Left lung (tissue), 10 donors: ENCODE measurements around the gene TMPRSS9. TPM values are rescaled to one million over a fixed set of nuclear protein-coding genes. Genes with fewer than 3 reads are reported as not detected.
A peak's percentile ranks its signal among the peaks of the same experiment; 100 is the strongest.
"Not testable (repeated sequence)": the region's sequence is repeated elsewhere in the genome, so short reads cannot be mapped to it uniquely, and the experiment has no call there.

ENCODE experiments used
- ATAC-seq: fragments of 200-7000 bp; cut with Tn5 transposase; one replicate; pipeline ENCODE4 v1.9.1; 2020; ENCODE audit warnings: moderate library complexity
- DNase-seq, 4 donors: peaks; one replicate each; pipeline ENCODE4 v3.0.0-alpha.2; 2013 to 2020
- H3K27ac ChIP-seq, 2 donors: fragments of 200-600 bp; sonication (generic) in 1 of 2; one replicate each; pipeline versions ENCODE4 v1.5.0 to v1.8.0; 2020 to 2021
- H3K27me3 ChIP-seq, 2 donors: fragments of 200-600 bp; sonication (generic) in 1 of 2; one replicate each; pipeline versions ENCODE4 v1.5.0 to v1.8.0; 2020 to 2021
- H3K36me3 ChIP-seq, 2 donors: fragments of 200-600 bp; sonication (generic) in 1 of 2; one replicate each; pipeline versions ENCODE4 v1.5.0 to v1.8.0; 2020 to 2021
- H3K4me1 ChIP-seq, 2 donors: fragments of 200-600 bp; one replicate each; pipeline ENCODE4 v1.8.0; 2021
- H3K4me3 ChIP-seq, 2 donors: fragments of 200-600 bp; sonication (generic) in 1 of 2; one replicate each; pipeline versions ENCODE4 v1.5.0 to v1.8.0; 2020 to 2021; ENCODE audit warnings: mild to moderate bottlenecking in 1 of 2
- H3K9me3 ChIP-seq, 2 donors: fragments of 200-600 bp; sonication (generic) in 1 of 2; one replicate each; pipeline versions ENCODE4 v1.5.0 to v1.8.0; 2020 to 2021
- intact Hi-C, 2 donors: fragments of 100-400 bp; cut with DNase I; formaldehyde crosslinking; loops; one replicate each; pipeline versions ENCODE4 v1.11.2 to v1.14.2; 2022
- polyA plus RNA-seq, 6 donors: library from polyadenylated mRNA; unstranded; fragments of 120-200 nt; gene quantifications; one replicate each; pipeline ENCODE4 v1.2.1, GENCODE V29; 2013; ENCODE audit not compliant: insufficient read length in 6 of 6
- total RNA-seq, 2 donors: library from RNA; stranded (reverse); fragmentation: NEBNext Ultra II Directional; extraction: Animal tissue kit (Norgen Biotek cat#: 25700); gene quantifications; one replicate each; pipeline ENCODE4 v1.2.1, GENCODE V29; 2021
- TF ChIP-seq, protein P1 (sequence below), 2 donors: fragments of 200-600 bp; sonication (generic) in 1 of 2; IDR thresholded peaks; one replicate each; pipeline versions ENCODE4 v1.5.0 to v1.8.0; 2021; ENCODE audit warnings: antibody characterized with exemption in 2 of 2
- donor health status: DM: no; HTN: yes; CAD: no.
- donor health status: DM: no; HTN: no; CAD: no.

The TMPRSS9 gene
- total and polyA plus RNA-seq, 8 donors: 0.45 to 1.1 (median 0.49) TPM; not detected in 2

GRCh38 chr19:2461751-2462634 is 101.9 kb downstream of the TMPRSS9 start:
- TF ChIP-seq, protein P1, sequence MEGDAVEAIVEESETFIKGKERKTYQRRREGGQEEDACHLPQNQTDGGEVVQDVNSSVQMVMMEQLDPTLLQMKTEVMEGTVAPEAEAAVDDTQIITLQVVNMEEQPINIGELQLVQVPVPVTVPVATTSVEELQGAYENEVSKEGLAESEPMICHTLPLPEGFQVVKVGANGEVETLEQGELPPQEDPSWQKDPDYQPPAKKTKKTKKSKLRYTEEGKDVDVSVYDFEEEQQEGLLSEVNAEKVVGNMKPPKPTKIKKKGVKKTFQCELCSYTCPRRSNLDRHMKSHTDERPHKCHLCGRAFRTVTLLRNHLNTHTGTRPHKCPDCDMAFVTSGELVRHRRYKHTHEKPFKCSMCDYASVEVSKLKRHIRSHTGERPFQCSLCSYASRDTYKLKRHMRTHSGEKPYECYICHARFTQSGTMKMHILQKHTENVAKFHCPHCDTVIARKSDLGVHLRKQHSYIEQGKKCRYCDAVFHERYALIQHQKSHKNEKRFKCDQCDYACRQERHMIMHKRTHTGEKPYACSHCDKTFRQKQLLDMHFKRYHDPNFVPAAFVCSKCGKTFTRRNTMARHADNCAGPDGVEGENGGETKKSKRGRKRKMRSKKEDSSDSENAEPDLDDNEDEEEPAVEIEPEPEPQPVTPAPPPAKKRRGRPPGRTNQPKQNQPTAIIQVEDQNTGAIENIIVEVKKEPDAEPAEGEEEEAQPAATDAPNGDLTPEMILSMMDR (IDR thresholded peaks at IDR 0.05): no peak
- Histone ChIP-seq H3K36me3 (no peaks in the 10 kb centered on the region), H3K9me3 (no peaks in the 10 kb centered on the region), H3K4me1 (peaks cover 6 to 24% of the 10 kb centered on the region in 2 donors), H3K27ac (no peak overlapping the region), H3K27me3 (peaks cover 0 to 5% of the 10 kb centered on the region in 2 donors), H3K4me3 (peak overlapping the region; percentile 53 to 63)
- intact Hi-C loops: no loop called here
- ATAC-seq (peak; percentile 75), DNase-seq (peak; percentile 44 to 87 (median 65))

- H3K4me1 ChIP-seq: peaks cover 6 to 19% of the 10 kb centered on the region in 2 donors
- H3K36me3 ChIP-seq: no peaks in the 10 kb centered on the region
- intact Hi-C loops: no loop called here
- peak overlapping the region in 1 of 2 donors; percentile 26 for H3K27ac ChIP-seq
- DNase-seq (peak; percentile 78 to 95 (median 85)), ATAC-seq (peak; percentile 80)
- TF ChIP-seq, protein P1 (IDR thresholded peaks at IDR 0.05): no peak
- peaks cover 0 to 5% of the 10 kb centered on the region in 2 donors for H3K27me3 ChIP-seq
- peak overlapping the region; percentile 53 to 63 for H3K4me3 ChIP-seq
- H3K9me3 ChIP-seq: no peaks in the 10 kb centered on the region
These were observed 102.8 kb downstream of the TMPRSS9 start for GRCh38 chr19:2462635-2463421.

DNA sequence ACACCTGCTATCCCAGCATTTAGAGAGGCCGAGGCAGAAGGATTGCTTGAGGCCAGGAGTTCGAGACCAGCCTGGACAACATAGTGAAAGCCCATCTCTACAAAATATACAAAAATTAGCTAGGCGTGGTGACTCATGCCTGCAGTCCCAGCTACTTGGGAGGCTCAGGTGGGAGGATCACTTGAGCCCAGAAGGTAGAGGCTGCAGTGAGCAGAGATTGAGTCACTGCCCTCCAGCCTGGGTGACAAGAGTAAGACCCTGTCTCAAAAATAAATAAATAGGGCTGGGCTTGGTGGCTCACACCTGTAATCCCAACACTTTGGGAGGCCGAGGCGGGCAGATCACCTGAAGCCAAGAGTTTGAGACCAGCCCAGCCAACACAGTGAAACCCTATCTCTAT is 103.6 kb downstream of the TMPRSS9 start:
- H3K9me3 ChIP-seq, H3K27ac ChIP-seq, H3K36me3 ChIP-seq, ATAC-seq, DNase-seq, H3K27me3 ChIP-seq, intact Hi-C loops, H3K4me3 ChIP-seq: not testable (repeated sequence)
- peaks cover 6 to 19% of the 10 kb centered on the region in 2 donors for H3K4me1 ChIP-seq

DNA sequence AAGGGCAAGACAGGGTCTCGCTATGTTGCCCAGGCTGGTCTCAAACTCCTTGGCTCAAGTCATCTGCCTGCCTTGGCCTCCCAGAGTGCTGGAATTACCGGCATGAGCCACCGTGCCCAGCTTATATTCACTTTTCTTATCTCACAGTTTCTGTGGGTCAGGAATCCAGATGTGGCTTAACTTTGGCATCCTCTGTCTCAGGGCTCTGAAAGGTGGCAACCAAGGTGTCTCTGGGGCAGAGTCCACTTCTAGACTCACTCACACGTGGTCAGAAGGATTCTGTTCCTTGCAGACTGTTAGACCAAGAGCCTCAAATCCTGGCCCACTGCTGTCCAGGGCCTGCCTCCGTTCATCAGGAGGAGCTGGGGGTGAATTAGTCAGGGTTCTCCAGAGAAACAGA is 104.3 kb downstream of the TMPRSS9 start:
- ATAC-seq (no peak), DNase-seq (no peak)
- Histone ChIP-seq H3K27me3 (peaks cover 0 to 5% of the 10 kb centered on the region in 2 donors), H3K4me3 (no peak overlapping the region), H3K36me3 (no peaks in the 10 kb centered on the region), H3K9me3 (no peaks in the 10 kb centered on the region), H3K27ac (no peak overlapping the region), H3K4me1 (peaks cover 6 to 22% of the 10 kb centered on the region in 2 donors)
- intact Hi-C loops: no loop called here
- TF ChIP-seq, protein P1 (IDR thresholded peaks at IDR 0.05): no peak

DNA sequence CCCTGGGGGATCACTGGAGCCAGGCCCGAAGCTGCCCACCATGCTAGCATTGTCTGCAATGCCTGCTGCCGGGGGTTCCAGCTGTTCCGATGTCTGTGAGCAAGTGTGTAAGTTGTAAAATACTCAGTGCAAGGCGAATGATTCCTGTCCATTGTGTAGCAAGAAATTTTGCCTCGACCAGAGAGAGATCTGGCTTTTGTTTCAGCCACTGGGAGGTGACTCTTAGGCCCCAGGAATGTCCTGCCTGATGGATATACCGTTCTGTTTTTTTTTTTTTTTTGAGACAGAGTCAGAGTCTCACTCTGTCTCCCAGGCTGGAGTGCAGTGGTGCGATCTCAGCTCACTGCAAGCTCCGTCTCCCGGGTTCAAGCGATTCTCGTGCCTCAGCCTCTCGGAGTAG is 108.5 kb downstream of the TMPRSS9 start:
- Histone ChIP-seq H3K9me3 (no peaks in the 10 kb centered on the region), H3K36me3 (no peaks in the 10 kb centered on the region), H3K27ac (no peak overlapping the region), H3K4me1 (peaks cover 0 to 4% of the 10 kb centered on the region in 2 donors), H3K27me3 (no peaks in the 10 kb centered on the region), H3K4me3 (no peak overlapping the region)
- TF ChIP-seq, protein P1 (IDR thresholded peaks at IDR 0.05): no peak
- ATAC-seq (no peak), DNase-seq (no peak)
- intact Hi-C loops: no loop called here
